ENCODE measurements around the gene NLRC3.
"Not testable (repeated sequence)": the region's sequence is repeated elsewhere in the genome, so short reads cannot be mapped to it uniquely, and the experiment has no call there.

Gene NLRC3

GRCh38 chr16:3508736-3509135, 68.5 kb downstream of the NLRC3 start:
- H3K36me3 ChIP-seq = peaks cover 56 to 92% (median 76%) of the 10 kb centered on the region in 11 experiments
- no peak overlapping the region for H3K4me3 ChIP-seq
- no peaks in the 10 kb centered on the region for H3K27me3 ChIP-seq
- no peak overlapping the region for H3K27ac ChIP-seq
- no peaks in the 10 kb centered on the region for H4K20me1 ChIP-seq
- peak overlapping the region in 1 of 11 experiments; percentile 23; a peak in 1 of 22 replicates for H3K4me2 ChIP-seq
- H3K9ac ChIP-seq = no peak overlapping the region
- H3K9me3 ChIP-seq (replicated peaks in 1 of 11) = no peaks in the 10 kb centered on the region
- peaks cover 0 to 26% (median 2%) of the 10 kb centered on the region in 10 experiments; a peak in 14 of 20 replicates for H3K4me1 ChIP-seq
- TF ChIP-seq Cebpa-rat (IDR thresholded peaks at IDR 0.05) = no peak

GRCh38 chr16:3503523-3503922, 73.7 kb downstream of the NLRC3 start:
- peak overlapping the region in 8 of 11 experiments; percentile 0 to 48 (median 27); a peak in 6 of 22 replicates for H3K4me2 ChIP-seq

DNA sequence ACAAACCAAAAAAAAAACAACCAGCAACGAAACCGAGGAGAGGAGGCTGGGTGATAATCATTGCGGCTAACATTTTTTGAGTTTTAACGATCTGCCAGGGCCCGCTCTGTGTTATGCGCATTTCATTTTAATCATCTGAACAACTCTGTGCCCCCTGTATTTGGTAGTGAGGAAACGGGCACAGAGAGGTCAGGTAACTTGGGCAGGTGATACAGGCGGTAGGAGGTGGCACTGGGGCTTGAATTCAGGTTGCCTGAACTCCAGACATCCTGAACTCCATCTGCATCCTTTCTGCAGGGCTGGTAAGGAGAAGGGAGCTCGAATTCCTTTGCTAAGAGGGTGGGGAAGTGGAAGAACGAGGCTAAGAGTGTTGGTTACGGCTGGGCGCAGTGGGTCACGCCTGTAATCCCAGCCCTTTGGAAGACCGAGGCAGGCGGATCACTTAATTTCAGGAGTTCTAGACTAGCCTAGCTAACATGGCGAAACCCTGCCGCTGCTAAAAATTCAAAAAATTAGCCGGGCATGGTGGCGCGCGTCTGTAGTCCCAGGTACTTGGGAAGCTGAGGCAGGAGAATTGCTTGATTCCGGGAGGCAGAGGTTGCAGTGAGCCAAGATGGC, 75.3 kb downstream of the NLRC3 start:
- H3K27ac ChIP-seq = peak overlapping the region in 2 of 11 experiments; percentile 78 to 79; a peak in 2 of 22 replicates
- TF ChIP-seq Cebpa-rat (IDR thresholded peaks at IDR 0.05) = no peak
- H3K4me2 ChIP-seq = peak overlapping the region; percentile 70 to 92 (median 88)
- H3K4me1 ChIP-seq = peaks cover 12 to 43% (median 24%) of the 10 kb centered on the region in 10 experiments
- peak overlapping the region; percentile 55 to 86 (median 74) for H3K4me3 ChIP-seq
- no peaks in the 10 kb centered on the region for H3K9me3 ChIP-seq (replicated peaks in 1 of 11)
- H4K20me1 ChIP-seq = no peaks in the 10 kb centered on the region
- peaks cover 8 to 25% (median 16%) of the 10 kb centered on the region in 11 experiments; a peak in 19 of 22 replicates for H3K36me3 ChIP-seq
- H3K27me3 ChIP-seq = no peaks in the 10 kb centered on the region
- H3K9ac ChIP-seq = peak overlapping the region; percentile 69 to 85 (median 81); a peak in 21 of 22 replicates

More at GRCh38 chr16:3503523-3503922, 73.7 kb downstream of the NLRC3 start:
- H3K9ac ChIP-seq = peak overlapping the region in 5 of 11 experiments; percentile 7 to 38 (median 22); a peak in 4 of 22 replicates
- H3K9me3 ChIP-seq (replicated peaks in 1 of 11) = no peaks in the 10 kb centered on the region
- no peak overlapping the region for H3K4me3 ChIP-seq
- H3K27me3 ChIP-seq = no peaks in the 10 kb centered on the region
- H3K4me1 ChIP-seq = peaks cover 12 to 49% (median 24%) of the 10 kb centered on the region in 10 experiments
- TF ChIP-seq Cebpa-rat (IDR thresholded peaks at IDR 0.05) = no peak
- H4K20me1 ChIP-seq = no peaks in the 10 kb centered on the region
- peaks cover 15 to 41% (median 30%) of the 10 kb centered on the region in 11 experiments; a peak in 21 of 22 replicates for H3K36me3 ChIP-seq
- H3K27ac ChIP-seq = no peak overlapping the region

GRCh38 chr16:3501412-3501761, 75.8 kb downstream of the NLRC3 start:
- H3K36me3 ChIP-seq = peaks cover 4 to 19% (median 11%) of the 10 kb centered on the region in 11 experiments; a peak in 18 of 22 replicates
- peaks cover 12 to 43% (median 24%) of the 10 kb centered on the region in 10 experiments for H3K4me1 ChIP-seq
- not testable (repeated sequence) for H3K27me3 ChIP-seq; H3K9me3 ChIP-seq (replicated peaks in 1 of 11); H4K20me1 ChIP-seq
- H3K9ac ChIP-seq = peak overlapping the region; percentile 69 to 85 (median 81)
- peak overlapping the region; percentile 70 to 92 (median 88) for H3K4me2 ChIP-seq
- H3K4me3 ChIP-seq = peak overlapping the region; percentile 55 to 86 (median 74)
- peak overlapping the region in 10 of 11 experiments; percentile 58 to 79 (median 69); a peak in 18 of 22 replicates for H3K27ac ChIP-seq

GRCh38 chr16:3498988-3499387, 78.2 kb downstream of the NLRC3 start:
- Histone ChIP-seq H3K9me3 (replicated peaks in 1 of 11) (no peaks in the 10 kb centered on the region), H3K9ac (no peak overlapping the region), H4K20me1 (no peaks in the 10 kb centered on the region; a peak in 1 of 22 replicates), H3K4me1 (peaks cover 12 to 34% (median 24%) of the 10 kb centered on the region in 10 experiments), H3K36me3 (no peaks in the 10 kb centered on the region), H3K27ac (no peak overlapping the region), H3K4me2 (no peak overlapping the region), H3K27me3 (no peaks in the 10 kb centered on the region), H3K4me3 (no peak overlapping the region)
- TF ChIP-seq Cebpa-rat (IDR thresholded peaks at IDR 0.05) = no peak

GRCh38 chr16:3497771-3498170, 79.4 kb downstream of the NLRC3 start:
- TF ChIP-seq Cebpa-rat (IDR thresholded peaks at IDR 0.05) = no peak
- no peak overlapping the region for H3K27ac ChIP-seq
- no peak overlapping the region for H3K9ac ChIP-seq

DNA sequence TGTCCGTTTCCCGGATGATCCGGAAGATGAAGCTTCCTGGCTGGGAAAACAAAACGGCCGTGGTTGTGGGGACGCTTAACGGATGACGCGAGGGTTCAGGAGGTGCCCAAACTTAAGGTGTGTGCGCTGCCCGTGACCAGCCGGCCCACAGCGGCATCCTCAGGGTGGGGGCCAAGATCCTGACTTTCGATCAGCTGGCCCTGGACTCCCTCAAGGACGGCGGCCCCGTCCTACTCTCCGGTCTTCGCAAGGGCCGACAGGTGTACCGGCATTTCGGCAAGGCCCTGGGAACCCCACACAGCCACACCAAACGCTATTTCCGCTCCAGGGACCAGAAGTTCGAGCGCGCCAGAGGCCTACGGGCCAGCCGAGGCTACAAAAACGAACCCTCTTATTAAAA, 80.8 kb downstream of the NLRC3 start:
- Histone ChIP-seq H3K9ac (no peak overlapping the region), H3K4me1 (peaks cover 1 to 11% (median 4%) of the 10 kb centered on the region in 10 experiments), H3K4me3 (no peak overlapping the region), H3K9me3 (replicated peaks in 1 of 11) (no peaks in the 10 kb centered on the region), H3K27ac (no peak overlapping the region), H3K4me2 (no peak overlapping the region), H4K20me1 (peaks cover 0 to 4% (median 0%) of the 10 kb centered on the region in 11 experiments; a peak in 2 of 22 replicates), H3K27me3 (no peaks in the 10 kb centered on the region), H3K36me3 (no peaks in the 10 kb centered on the region)
- TF ChIP-seq Cebpa-rat (IDR thresholded peaks at IDR 0.05) = no peak

More at GRCh38 chr16:3497771-3498170, 79.4 kb downstream of the NLRC3 start:
- Histone ChIP-seq H3K27me3 (no peaks in the 10 kb centered on the region), H3K4me3 (no peak overlapping the region), H3K4me2 (no peak overlapping the region), H3K4me1 (peaks cover 12 to 24% (median 16%) of the 10 kb centered on the region in 10 experiments), H3K9me3 (replicated peaks in 1 of 11) (no peaks in the 10 kb centered on the region), H3K36me3 (no peaks in the 10 kb centered on the region), H4K20me1 (no peaks in the 10 kb centered on the region; a peak in 1 of 22 replicates)

DNA sequence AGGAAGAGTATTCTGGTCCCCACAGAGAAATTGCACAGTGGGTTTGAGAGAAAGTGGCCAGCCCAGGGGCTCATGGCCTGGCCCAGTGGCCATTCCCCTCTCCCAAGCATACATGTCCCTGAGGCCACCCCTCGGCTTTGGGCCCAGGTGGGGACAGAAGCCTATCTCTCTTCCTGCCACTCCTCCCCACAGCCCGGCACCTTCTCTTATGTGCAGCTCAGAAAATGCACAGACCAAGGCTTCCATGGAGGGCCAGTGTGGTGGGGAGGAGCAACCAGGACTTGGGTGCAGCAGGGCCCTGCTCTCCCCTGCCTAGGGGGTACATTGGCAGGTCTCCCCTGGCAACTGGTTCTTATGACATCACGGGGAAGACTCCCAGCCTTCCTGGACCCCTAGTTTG, 82.0 kb downstream of the NLRC3 start, which contains the start of gene C16orf90:
TSS of gene C16orf90 (minus strand) at position 314 of the 400 bp plus-strand sequence. CDS start at position 246, 68 bp downstream.
- Histone ChIP-seq H3K4me1 (peaks cover 0 to 15% (median 9%) of the 10 kb centered on the region in 10 experiments; a peak in 10 of 20 replicates), H3K9me3 (replicated peaks in 1 of 11) (no peaks in the 10 kb centered on the region), H3K27ac (no peak within 1 kb of the TSS), H3K4me2 (no peak within 1 kb of the TSS), H3K27me3 (no peaks in the 10 kb centered on the region), H3K36me3 (no peaks in the 10 kb centered on the region), H3K4me3 (no peak within 1 kb of the TSS), H3K9ac (no peak within 1 kb of the TSS), H4K20me1 (peaks cover 0 to 12% (median 0%) of the 10 kb centered on the region in 11 experiments; a peak in 4 of 22 replicates)
- no peak for TF ChIP-seq Cebpa-rat (IDR thresholded peaks at IDR 0.05)

DNA sequence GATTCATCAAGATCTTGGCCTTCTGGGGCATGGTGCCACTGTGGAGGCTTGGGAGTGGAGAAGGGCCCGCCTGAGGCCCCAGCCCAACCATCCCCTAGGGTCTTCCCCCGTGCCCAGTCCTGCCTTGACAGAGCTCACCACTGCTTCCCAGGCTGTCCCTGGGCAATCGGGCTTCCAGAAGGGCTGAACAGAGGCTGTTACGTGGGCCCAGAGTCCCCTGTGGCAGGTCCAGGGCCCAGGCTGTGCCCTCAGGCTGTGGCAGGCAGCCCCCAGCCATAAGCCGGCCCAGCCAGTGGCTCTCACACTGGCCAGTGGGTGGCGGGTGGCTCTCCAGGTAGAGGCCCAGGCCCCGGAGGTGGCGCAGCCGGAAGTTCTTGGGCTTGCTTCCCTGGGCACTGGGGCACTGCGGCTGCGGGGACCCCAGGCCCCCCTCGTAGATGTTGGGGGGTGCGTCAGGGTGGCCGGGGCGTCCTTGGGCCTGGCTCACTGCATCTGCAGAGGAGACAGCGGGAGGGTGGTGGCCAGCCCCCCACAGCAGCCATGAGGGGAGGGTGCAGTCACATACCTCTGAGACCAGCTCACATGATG, 82.7 kb downstream of the NLRC3 start:
- Histone ChIP-seq H3K9ac (no peak overlapping the region), H3K4me1 (peaks cover 0 to 12% (median 9%) of the 10 kb centered on the region in 10 experiments; a peak in 10 of 20 replicates), H3K27me3 (no peaks in the 10 kb centered on the region), H3K27ac (no peak overlapping the region), H3K36me3 (no peaks in the 10 kb centered on the region), H4K20me1 (peaks cover 0 to 12% (median 0%) of the 10 kb centered on the region in 11 experiments; a peak in 4 of 22 replicates), H3K9me3 (replicated peaks in 1 of 11) (no peaks in the 10 kb centered on the region), H3K4me3 (no peak overlapping the region), H3K4me2 (no peak overlapping the region)
- no peak for TF ChIP-seq Cebpa-rat (IDR thresholded peaks at IDR 0.05)

Data from BLaER1 treated with 17β-estradiol and CSF1 and Interleukin-3, amounts not matched to agents 10 nM and 100 nM (cell line).